ENCODE data around the gene CNR2. TPM values are rescaled to one million over a fixed set of nuclear protein-coding genes. Genes with fewer than 3 reads are reported as not detected.

The CNR2 gene
- total RNA-seq, 1 donor from 2014 or later, result not detected

DNA sequence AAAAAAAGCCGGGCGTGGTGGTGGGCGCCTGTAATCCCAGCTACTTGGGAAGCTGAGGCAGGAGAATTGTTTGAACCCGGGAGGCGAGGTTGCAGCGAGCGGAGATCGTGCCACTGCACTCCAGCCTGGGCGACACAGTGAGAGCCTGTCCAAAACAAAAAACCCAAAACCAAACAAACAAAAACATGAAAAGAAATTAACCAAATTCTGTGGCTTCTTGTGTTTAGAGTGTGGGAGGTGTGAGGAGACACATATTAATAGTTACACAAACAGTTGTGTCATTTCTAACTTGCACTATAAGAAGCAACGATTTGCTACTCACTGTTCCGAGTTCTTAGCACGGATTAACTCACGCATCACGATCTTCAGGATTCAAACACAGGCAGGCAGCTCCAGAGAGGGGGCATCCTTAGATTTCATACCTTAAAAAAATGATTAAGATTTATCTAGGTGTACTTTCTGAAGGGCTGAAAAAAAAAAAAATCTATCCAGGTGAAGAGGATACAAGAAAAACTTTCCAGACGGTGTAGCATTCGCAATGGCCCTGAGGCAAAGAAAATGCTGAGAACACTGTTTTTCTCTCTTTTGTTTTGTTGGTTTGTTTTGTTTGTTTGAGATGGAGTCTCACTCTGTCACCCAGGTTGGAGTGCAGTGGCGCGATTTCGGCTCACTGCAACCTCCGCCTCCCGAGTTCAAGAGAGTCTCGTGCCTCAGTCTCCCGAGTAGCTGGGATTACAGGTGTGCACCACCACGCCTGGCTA lies 87.2 kb downstream of the CNR2 start:
- FAIRE-seq (no peak), DNase-seq (ENCODE audit: low read depth) (no peak)
- Histone ChIP-seq H3K79me2 (ENCODE audit: insufficient read depth, low read length) (peaks cover 16% of the 10 kb centered on the region), H3K27me3 (ENCODE audit: insufficient read depth, low read length) (no peaks in the 10 kb centered on the region), H3K4me1 (ENCODE audit: insufficient read depth, low read length) (peaks cover 9% of the 10 kb centered on the region), H3K4me3 (ENCODE audit: insufficient read depth, low read depth, low read length) (peak overlapping the region; percentile 98), H4K20me1 (ENCODE audit: insufficient read depth, low read length) (no peaks in the 10 kb centered on the region), H3K27ac (ENCODE audit: low read depth, low read length) (peak overlapping the region; percentile 95), H3K36me3 (ENCODE audit: insufficient read depth, low read length) (no peaks in the 10 kb centered on the region), H3K9ac (ENCODE audit: low read length) (peak overlapping the region; percentile 100), H2AFZ (ENCODE audit: low read depth, low read length) (peak overlapping the region; percentile 95), H3K9me3 (ENCODE audit: insufficient read depth, low read depth, low read length) (no peaks in the 10 kb centered on the region), H3K4me2 (ENCODE audit: low read length) (peak overlapping the region; percentile 93)
- H3K4me3 Mint-ChIP-seq (ENCODE audit: unreplicated experiment), result peak overlapping the region; percentile 95
- H3K4me1 Mint-ChIP-seq (ENCODE audit: low read depth, unreplicated experiment), result peaks cover 2% of the 10 kb centered on the region
- peak overlapping the region; percentile 93 for H3K27ac Mint-ChIP-seq (ENCODE audit: unreplicated experiment)
- H3K27me3 Mint-ChIP-seq (ENCODE audit: low read depth, unreplicated experiment), result no peaks in the 10 kb centered on the region
- H3K36me3 Mint-ChIP-seq (ENCODE audit: low read depth, unreplicated experiment), result no peaks in the 10 kb centered on the region
- H3K9me3 Mint-ChIP-seq (ENCODE audit: unreplicated experiment), result no peaks in the 10 kb centered on the region
- TF ChIP-seq, protein P1, sequence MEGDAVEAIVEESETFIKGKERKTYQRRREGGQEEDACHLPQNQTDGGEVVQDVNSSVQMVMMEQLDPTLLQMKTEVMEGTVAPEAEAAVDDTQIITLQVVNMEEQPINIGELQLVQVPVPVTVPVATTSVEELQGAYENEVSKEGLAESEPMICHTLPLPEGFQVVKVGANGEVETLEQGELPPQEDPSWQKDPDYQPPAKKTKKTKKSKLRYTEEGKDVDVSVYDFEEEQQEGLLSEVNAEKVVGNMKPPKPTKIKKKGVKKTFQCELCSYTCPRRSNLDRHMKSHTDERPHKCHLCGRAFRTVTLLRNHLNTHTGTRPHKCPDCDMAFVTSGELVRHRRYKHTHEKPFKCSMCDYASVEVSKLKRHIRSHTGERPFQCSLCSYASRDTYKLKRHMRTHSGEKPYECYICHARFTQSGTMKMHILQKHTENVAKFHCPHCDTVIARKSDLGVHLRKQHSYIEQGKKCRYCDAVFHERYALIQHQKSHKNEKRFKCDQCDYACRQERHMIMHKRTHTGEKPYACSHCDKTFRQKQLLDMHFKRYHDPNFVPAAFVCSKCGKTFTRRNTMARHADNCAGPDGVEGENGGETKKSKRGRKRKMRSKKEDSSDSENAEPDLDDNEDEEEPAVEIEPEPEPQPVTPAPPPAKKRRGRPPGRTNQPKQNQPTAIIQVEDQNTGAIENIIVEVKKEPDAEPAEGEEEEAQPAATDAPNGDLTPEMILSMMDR (IDR thresholded peaks at IDR 0.05; ENCODE audit: insufficient read depth, low read depth, low read length), result no peak
- TF ChIP-seq EZH2 (IDR thresholded peaks at IDR 0.05; ENCODE audit: insufficient read depth, low read length), result no peak

DNA sequence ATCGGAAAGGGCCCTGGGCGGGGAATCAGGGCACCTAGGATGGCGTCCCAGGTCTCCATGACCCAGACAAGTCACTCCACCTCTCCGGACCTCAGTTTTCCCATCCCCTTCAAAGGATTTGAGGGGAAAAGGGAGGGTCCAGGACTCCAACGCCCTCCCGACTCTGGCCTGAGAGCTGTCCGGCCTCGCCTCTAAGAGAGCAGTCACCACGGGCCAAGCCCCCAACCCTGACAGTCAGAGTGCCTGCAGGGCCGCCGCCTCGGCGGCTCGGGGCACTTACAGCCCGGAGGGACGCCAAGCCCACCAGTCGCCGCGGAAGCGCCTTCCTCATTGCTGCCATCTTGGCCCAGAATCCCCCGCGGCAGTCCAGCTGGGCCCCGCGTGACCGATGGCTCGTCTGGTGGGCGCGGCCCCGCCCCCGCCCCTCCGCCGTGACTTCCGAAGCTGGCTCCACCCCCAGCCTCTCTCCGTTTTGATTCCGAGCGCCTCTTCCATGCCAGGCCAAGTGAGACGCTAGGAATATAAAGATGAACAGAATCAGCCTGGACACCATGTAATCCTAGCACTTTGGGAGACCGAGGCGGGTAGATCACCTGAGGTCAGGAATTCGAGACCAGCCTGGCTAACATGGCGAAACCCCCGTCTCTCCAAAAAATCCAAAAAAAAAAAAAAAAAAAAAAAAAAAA lies 87.9 kb downstream of the CNR2 start, which contains the start of gene HMGCL:
TSS of gene HMGCL (minus strand) at position 354 of the 686 bp plus-strand sequence. CDS start at position 340, 14 bp downstream.
- Mint-ChIP-seq H3K4me1 (ENCODE audit: low read depth, unreplicated experiment) (peaks cover 2% of the 10 kb centered on the region), H3K9me3 (ENCODE audit: unreplicated experiment) (no peaks in the 10 kb centered on the region), H3K27me3 (ENCODE audit: low read depth, unreplicated experiment) (no peaks in the 10 kb centered on the region), H3K36me3 (ENCODE audit: low read depth, unreplicated experiment) (no peaks in the 10 kb centered on the region), H3K4me3 (ENCODE audit: unreplicated experiment) (peak within 1 kb of the TSS; percentile 95), H3K27ac (ENCODE audit: unreplicated experiment) (peak within 1 kb of the TSS; percentile 93)
- Histone ChIP-seq H3K4me3 (ENCODE audit: insufficient read depth, low read depth, low read length) (peak within 1 kb of the TSS; percentile 98), H3K27ac (ENCODE audit: low read depth, low read length) (peak within 1 kb of the TSS; percentile 95), H3K79me2 (ENCODE audit: insufficient read depth, low read length) (peaks cover 16% of the 10 kb centered on the region), H3K9me3 (ENCODE audit: insufficient read depth, low read depth, low read length) (no peaks in the 10 kb centered on the region), H2AFZ (ENCODE audit: low read depth, low read length) (peak within 1 kb of the TSS; percentile 95), H3K27me3 (ENCODE audit: insufficient read depth, low read length) (no peaks in the 10 kb centered on the region), H3K9ac (ENCODE audit: low read length) (peak within 1 kb of the TSS; percentile 100), H3K4me1 (ENCODE audit: insufficient read depth, low read length) (peaks cover 9% of the 10 kb centered on the region), H3K4me2 (ENCODE audit: low read length) (peak within 1 kb of the TSS; percentile 93), H4K20me1 (ENCODE audit: insufficient read depth, low read length) (no peaks in the 10 kb centered on the region), H3K36me3 (ENCODE audit: insufficient read depth, low read length) (peaks cover 2% of the 10 kb centered on the region)
- DNase-seq (ENCODE audit: low read depth), result peak; percentile 72
- peak; percentile 32 for FAIRE-seq
- TF ChIP-seq, protein P1 (IDR thresholded peaks at IDR 0.05; ENCODE audit: insufficient read depth, low read depth, low read length), result no peak

Measured in astrocyte (in vitro differentiated cells and primary cell).